ENCODE measurements around the gene STK33. TPM values are rescaled to one million over a fixed set of nuclear protein-coding genes. Genes with fewer than 3 reads are reported as not detected.

STK33 gene
- total RNA-seq, 4 donors from 2014 or later: 1.9 to 18.9 (median 3.1) TPM

- Histone ChIP-seq H3K9me3 (peaks cover 0 to 10% (median 0%) of the 10 kb centered on the region in 4 donors), H3K27ac (no peak overlapping the region), H3K4me3 (no peak overlapping the region), H3K4me1 (no peaks in the 10 kb centered on the region), H3K36me3 (peaks cover 0 to 73% (median 0%) of the 10 kb centered on the region in 3 donors), H3K27me3 (no peaks in the 10 kb centered on the region)
- DNase-seq: no peak
- TF ChIP-seq POLR2A (IDR thresholded peaks at IDR 0.05) (no peak), CTCF (IDR thresholded peaks at IDR 0.05) (no peak)
Measured at GRCh38 chr11:8638300-8638699, 44.3 kb upstream of the STK33 start.

- H3K9me3 ChIP-seq: peaks cover 0 to 10% (median 0%) of the 10 kb centered on the region in 4 donors
- TF ChIP-seq POLR2A (IDR thresholded peaks at IDR 0.05): no peak
- TF ChIP-seq CTCF (IDR thresholded peaks at IDR 0.05): no peak
Measured at GRCh38 chr11:8636127-8636526, 42.1 kb upstream of the STK33 start.

DNA sequence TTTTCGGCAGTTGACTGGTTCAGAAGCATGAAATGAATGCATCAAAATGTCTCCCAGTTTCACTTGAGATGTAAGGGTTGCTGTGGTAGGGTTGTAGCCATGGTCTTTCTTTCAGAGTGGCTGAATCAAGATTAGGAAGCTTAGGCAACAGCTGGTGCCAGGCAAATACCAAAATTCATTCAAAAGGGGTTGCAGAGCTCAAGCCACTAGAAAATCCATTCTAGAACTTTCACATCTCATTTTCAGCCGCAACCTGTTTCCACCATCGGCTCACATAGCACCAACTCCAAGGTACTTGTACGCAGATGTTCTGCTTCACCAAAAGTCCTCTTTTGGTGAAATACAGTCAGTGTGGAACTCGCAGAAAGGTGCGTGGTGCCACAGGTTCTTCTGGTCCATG lies 40.5 kb upstream of the STK33 start:
- Histone ChIP-seq H3K27ac (no peak overlapping the region), H3K36me3 (peaks cover 0 to 55% (median 0%) of the 10 kb centered on the region in 3 donors), H3K4me1 (no peaks in the 10 kb centered on the region), H3K4me3 (no peak overlapping the region), H3K9me3 (peaks cover 0 to 10% (median 0%) of the 10 kb centered on the region in 4 donors), H3K27me3 (no peaks in the 10 kb centered on the region)
- no peak for DNase-seq
- TF ChIP-seq POLR2A (IDR thresholded peaks at IDR 0.05): no peak
- no peak for TF ChIP-seq CTCF (IDR thresholded peaks at IDR 0.05)

More at GRCh38 chr11:8636127-8636526, 42.1 kb upstream of the STK33 start:
- Histone ChIP-seq H3K4me3 (no peak overlapping the region), H3K36me3 (peaks cover 0 to 70% (median 0%) of the 10 kb centered on the region in 3 donors), H3K27ac (no peak overlapping the region), H3K4me1 (no peaks in the 10 kb centered on the region), H3K27me3 (no peaks in the 10 kb centered on the region)
- DNase-seq: no peak

GRCh38 chr11:8631395-8632118 lies 37.5 kb upstream of the STK33 start:
- no peak for DNase-seq

DNA sequence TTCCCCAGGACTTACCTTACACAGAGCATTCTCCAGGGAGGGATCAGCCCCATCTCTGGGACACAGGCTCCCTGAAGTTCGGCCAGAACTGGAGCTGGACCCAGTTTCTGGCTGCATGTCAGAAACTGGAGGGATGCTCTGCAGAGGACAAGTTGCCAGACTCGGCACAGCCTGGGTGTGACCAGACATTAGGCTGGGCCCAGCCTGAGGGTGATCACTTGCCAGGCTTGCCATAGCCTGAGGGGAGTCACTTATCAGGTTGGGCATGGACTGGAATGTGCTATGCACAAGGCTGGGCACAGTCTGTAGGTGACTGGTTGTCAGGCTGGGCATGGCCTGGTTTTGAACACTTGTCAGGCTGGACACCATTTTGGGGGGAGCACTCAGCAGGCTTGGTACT lies 30.7 kb upstream of the STK33 start:
- Histone ChIP-seq H3K36me3 (peaks cover 0 to 42% (median 0%) of the 10 kb centered on the region in 3 donors), H3K4me1 (no peaks in the 10 kb centered on the region), H3K27me3 (no peaks in the 10 kb centered on the region), H3K9me3 (no peaks in the 10 kb centered on the region), H3K27ac (no peak overlapping the region), H3K4me3 (no peak overlapping the region)
- no peak for DNase-seq
- TF ChIP-seq POLR2A (IDR thresholded peaks at IDR 0.05): no peak
- no peak for TF ChIP-seq CTCF (IDR thresholded peaks at IDR 0.05)

More at GRCh38 chr11:8631395-8632118, 37.5 kb upstream of the STK33 start:
- Histone ChIP-seq H3K36me3 (peaks cover 0 to 29% (median 0%) of the 10 kb centered on the region in 3 donors), H3K27ac (no peak overlapping the region), H3K9me3 (peaks cover 0 to 10% (median 0%) of the 10 kb centered on the region in 4 donors), H3K4me3 (no peak overlapping the region), H3K27me3 (no peaks in the 10 kb centered on the region), H3K4me1 (no peaks in the 10 kb centered on the region)
- TF ChIP-seq POLR2A (IDR thresholded peaks at IDR 0.05) (no peak), CTCF (IDR thresholded peaks at IDR 0.05) (no peak)
